ENCODE data around the gene PTP4A2. TPM values are rescaled to one million over a fixed set of nuclear protein-coding genes. Genes with fewer than 3 reads are reported as not detected.
A peak's percentile ranks its signal among the peaks of the same experiment; 100 is the strongest.

The PTP4A2 gene
- total and polyA plus RNA-seq, 2 donors (not counting 1 experiment from before 2014, with no cell fraction given) = 78.2 to 193 TPM

- Histone ChIP-seq H3K4me1 (ENCODE audit: control insufficient read depth in 2 of 2, insufficient read depth in 2 of 2, low read length in 2 of 2) (peaks cover 26 to 36% of the 10 kb centered on the region in 2 donors), H3K4me3 (ENCODE audit: control extremely low read depth in 1 of 5, extremely low read depth in 1 of 5, insufficient read depth in 1 of 5, low read depth in 2 of 5, low read length in 4 of 5) (no peak overlapping the region), H3K4me2 (replicated peaks; ENCODE audit: low read depth, low read length, poor library complexity, severe bottlenecking) (peak overlapping the region; percentile 65), H3K79me2 (ENCODE audit: control insufficient read depth, insufficient read depth, low read length) (peaks cover 5% of the 10 kb centered on the region), H3K9me3 (ENCODE audit: control extremely low read depth in 1 of 3, control insufficient read depth in 2 of 3, insufficient read depth in 1 of 3, low read length in 2 of 3) (no peaks in the 10 kb centered on the region), H3K27me3 (replicated peaks in 1 of 4; ENCODE audit: control extremely low read depth in 1 of 4, control insufficient read depth in 3 of 4, insufficient read depth in 4 of 4, low read length in 3 of 4) (no peaks in the 10 kb centered on the region), H4K20me1 (ENCODE audit: control insufficient read depth, insufficient read depth, low read length, poor library complexity, severe bottlenecking) (no peaks in the 10 kb centered on the region), H3K9ac (ENCODE audit: low read length) (peak overlapping the region; percentile 17), H3K36me3 (replicated peaks in 1 of 2; ENCODE audit: control extremely low read depth in 1 of 2, control insufficient read depth in 1 of 2, extremely low read depth in 1 of 2, insufficient read depth in 2 of 2, low read length in 1 of 2) (no peaks in the 10 kb centered on the region), H2AFZ (ENCODE audit: insufficient read depth, low read depth, low read length, poor library complexity, severe bottlenecking) (peak overlapping the region; percentile 34), H3K27ac (ENCODE audit: low read length in 2 of 2) (peak overlapping the region; percentile 65 to 82)
- 63% methylated on average over 10 of the region's 11 CpGs for WGBS (ENCODE audit: insufficient coverage)
- H3K4me1 Mint-ChIP-seq = peaks cover 28% of the 10 kb centered on the region
- peak; percentile 96 for ATAC-seq (ENCODE audit: low read depth)
- ChIA-PET POLR2A (interaction anchor here (0.5 to 1.6 kb wide), 5 partner anchors 12 to 128 kb away, joined by 3 to 11 read pairs (median 5); partner anchors contain the start of gene PTP4A2), CTCF (interaction anchor here (0.8 to 19.4 kb wide), 16 partner anchors 8 to 167 kb away, joined by 3 to 433 read pairs (median 4); partner anchors contain the start of genes PTP4A2 and TMEM39B)
- TF ChIP-seq, protein P1, sequence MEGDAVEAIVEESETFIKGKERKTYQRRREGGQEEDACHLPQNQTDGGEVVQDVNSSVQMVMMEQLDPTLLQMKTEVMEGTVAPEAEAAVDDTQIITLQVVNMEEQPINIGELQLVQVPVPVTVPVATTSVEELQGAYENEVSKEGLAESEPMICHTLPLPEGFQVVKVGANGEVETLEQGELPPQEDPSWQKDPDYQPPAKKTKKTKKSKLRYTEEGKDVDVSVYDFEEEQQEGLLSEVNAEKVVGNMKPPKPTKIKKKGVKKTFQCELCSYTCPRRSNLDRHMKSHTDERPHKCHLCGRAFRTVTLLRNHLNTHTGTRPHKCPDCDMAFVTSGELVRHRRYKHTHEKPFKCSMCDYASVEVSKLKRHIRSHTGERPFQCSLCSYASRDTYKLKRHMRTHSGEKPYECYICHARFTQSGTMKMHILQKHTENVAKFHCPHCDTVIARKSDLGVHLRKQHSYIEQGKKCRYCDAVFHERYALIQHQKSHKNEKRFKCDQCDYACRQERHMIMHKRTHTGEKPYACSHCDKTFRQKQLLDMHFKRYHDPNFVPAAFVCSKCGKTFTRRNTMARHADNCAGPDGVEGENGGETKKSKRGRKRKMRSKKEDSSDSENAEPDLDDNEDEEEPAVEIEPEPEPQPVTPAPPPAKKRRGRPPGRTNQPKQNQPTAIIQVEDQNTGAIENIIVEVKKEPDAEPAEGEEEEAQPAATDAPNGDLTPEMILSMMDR (IDR thresholded peaks at IDR 0.05) = peak; percentile 33
- TF ChIP-seq EZH2 (IDR thresholded peaks at IDR 0.05; ENCODE audit: borderline replicate concordance, insufficient read depth, low read depth, low read length, poor library complexity, severe bottlenecking) = no peak
- peak overlapping the region; percentile 77 for H3K27ac Mint-ChIP-seq
- DNase-seq = peak; percentile 85
- intact Hi-C loops (cut with micrococcal nuclease) = loop anchor here (1.0 kb wide), 2 partner anchors 12 to 17 kb away; no protein-coding TSS in a partner anchor
- no peaks in the 10 kb centered on the region for H3K9me3 Mint-ChIP-seq (ENCODE audit: insufficient read depth)
- peak overlapping the region; percentile 51 for H3K4me3 Mint-ChIP-seq
- no peaks in the 10 kb centered on the region for H3K27me3 Mint-ChIP-seq
Observed at GRCh38 chr1:31955917-31956736, 18.0 kb upstream of the PTP4A2 start.
